K562 (cell line): ENCODE data around the gene ISM1. TPM values are rescaled to one million over a fixed set of nuclear protein-coding genes. Genes with fewer than 3 reads are reported as not detected.

Experiments
- ATAC-seq: fragments of 200-7000 bp; cut with Tn5 transposase; 3 replicates; pipeline ENCODE4 v1.9.1; 2020; ENCODE audit warnings: moderate library complexity
- BruUV-seq: library from RNA; stranded (reverse); fragments of 400-500 nt; replicated peaks from 2 replicates; lab custom pipeline; 2021; lab: Mats Ljungman, UMichigan
- CTCF ChIA-PET: fragments of 300-600 bp; formaldehyde crosslinking; extraction: SDS; loops from one replicate; lab custom pipeline; 2021; ENCODE audit warnings: low intra/inter-chr PET ratio; lab: Yijun Ruan, JAX
- POLR2A ChIA-PET: fragments of 300-600, 350-650 bp; sonication (Branson Sonifier 250); formaldehyde crosslinking; extraction: SDS; loops from one replicate; lab custom pipeline; 2021; ENCODE audit warnings: antibody characterized with exemption, inconsistent platforms; lab: Yijun Ruan, JAX
- DNase-seq, 4 experiments: peaks; one replicate each; pipeline versions ENCODE4 v3.0.0 to v3.0.0-alpha.2; 2011 to 2018; ENCODE audit warnings: low spot score in 3 of 4, mixed read lengths in 3 of 4; ENCODE audit errors: extremely low read depth in 1 of 4
- FAIRE-seq: peaks from 2 replicates; lab custom pipeline; 2011; peaks lifted over from hg19 to GRCh38; lab: Jason Lieb, UNC
- H2AFZ ChIP-seq: 2 replicates; pipeline ENCODE4 v1.6.0; 2011; ENCODE audit warnings: low read depth, low read length, control low read depth, inconsistent platforms
- H3K27ac ChIP-seq: fragments of 200-600 bp; 3 replicates; pipeline ENCODE4 v1.8.0; 2011; ENCODE audit warnings: low read depth, mild to moderate bottlenecking, control low read depth, inconsistent platforms, low read length, moderate library complexity, mixed read lengths; ENCODE audit errors: extremely low read depth
- H3K27me3 ChIP-seq, 2 experiments: fragments of 300-600 bp in 1 of 2; 2 replicates in 1 of 2; 3 replicates in 1 of 2; pipeline versions ENCODE4 v1.6.0 to v1.8.0; 2011; ENCODE audit warnings: inconsistent platforms in 2 of 2, low read length in 2 of 2, mild to moderate bottlenecking in 1 of 2, mixed read lengths in 1 of 2, moderate library complexity in 1 of 2; ENCODE audit not compliant: control insufficient read depth in 2 of 2, insufficient read depth in 2 of 2
- H3K36me3 ChIP-seq: fragments of 300-600 bp; 3 replicates; pipeline ENCODE4 v1.8.0; 2011; ENCODE audit warnings: mild to moderate bottlenecking, low read length, inconsistent platforms; ENCODE audit not compliant: control insufficient read depth, insufficient read depth
- H3K4me1 ChIP-seq, 2 experiments: fragments of 200-600 bp in 1 of 2; replicated peaks in 1 of 2; 2 replicates in 1 of 2; 3 replicates in 1 of 2; pipeline versions ENCODE4 v1.5.1 to v1.8.0; 2011; ENCODE audit warnings: inconsistent platforms in 2 of 2, low read length in 2 of 2, mild to moderate bottlenecking in 1 of 2, mixed read lengths in 1 of 2, moderate library complexity in 1 of 2; ENCODE audit not compliant: control insufficient read depth in 2 of 2, insufficient read depth in 2 of 2
- H3K4me2 ChIP-seq: 2 replicates; pipeline ENCODE4 v1.6.1; 2011; ENCODE audit warnings: low read length, control low read depth, inconsistent platforms, mixed read lengths; ENCODE audit not compliant: insufficient read depth
- H3K4me3 ChIP-seq: fragments of 200-600 bp; sonication (generic), shearing (Covaris generic); 2 replicates; pipeline ENCODE4 v1.5.1; 2016; ENCODE audit warnings: control low read depth, inconsistent platforms
- H3K79me2 ChIP-seq: fragments of 200-600 bp; 3 replicates; pipeline ENCODE4 v1.8.0; 2011; ENCODE audit warnings: low read length, inconsistent platforms; ENCODE audit not compliant: control insufficient read depth, insufficient read depth
- H3K9ac ChIP-seq, 2 experiments: 2 replicates each; pipeline versions ENCODE4 v1.6.0 to v1.6.1; 2011; ENCODE audit warnings: low read depth in 2 of 2, low read length in 2 of 2, control low read depth in 1 of 2, inconsistent platforms in 1 of 2, mild to moderate bottlenecking in 1 of 2, mixed read lengths in 1 of 2; ENCODE audit not compliant: insufficient read depth in 1 of 2
- H3K9me1 ChIP-seq: one replicate; pipeline ENCODE4 v1.6.0; 2011; ENCODE audit warnings: inconsistent platforms, mild to moderate bottlenecking, low read length, moderate library complexity; ENCODE audit not compliant: control insufficient read depth, insufficient read depth
- H3K9me3 ChIP-seq: replicated peaks from 2 replicates; pipeline ENCODE4 v1.5.1; 2011; ENCODE audit warnings: low read depth, low read length, inconsistent platforms; ENCODE audit not compliant: control insufficient read depth, insufficient read depth
- H4K20me1 ChIP-seq: replicated peaks from 2 replicates; pipeline ENCODE4 v1.6.1; 2011; ENCODE audit warnings: low read length, inconsistent platforms, mixed read lengths; ENCODE audit not compliant: control insufficient read depth, insufficient read depth
- EP300 ChIP-seq: IDR thresholded peaks from 2 replicates; pipeline ENCODE4 v1.6.1; 2012; ENCODE audit warnings: low read length, improper control_type of control experiment
- FOXO4 ChIP-seq: fragments of 450-650 bp; formaldehyde crosslinking; IDR thresholded peaks from 2 replicates; pipeline ENCODE4 v1.4.0; 2020; ENCODE audit warnings: mild to moderate bottlenecking, moderate library complexity
- GATAD2B ChIP-seq: fragments of 450-650 bp; IDR thresholded peaks from 2 replicates; pipeline ENCODE4 v1.6.1; 2017; ENCODE audit warnings: mild to moderate bottlenecking, borderline replicate concordance
- IFI16 ChIP-seq: fragments of 250-450 bp; sonication (Bioruptor Pico); IDR thresholded peaks from 2 replicates; pipeline ENCODE4 v2.1.2; 2022; ENCODE audit warnings: mild to moderate bottlenecking, inconsistent platforms
- KDM2B ChIP-seq: fragments of 250-450 bp; sonication (Bioruptor Pico); IDR thresholded peaks from 2 replicates; pipeline ENCODE4 v1.8.0; 2021; ENCODE audit warnings: mild to moderate bottlenecking, moderate library complexity
- MYNN ChIP-seq, 2 experiments: sonication (generic); formaldehyde crosslinking in 1 of 2; IDR thresholded peaks; 2 replicates each; pipeline versions ENCODE4 v1.5.0 to v1.6.1; 2016 to 2020; ENCODE audit warnings: antibody characterized with exemption in 1 of 2, missing genetic modification reagents in 1 of 2
- NELFE ChIP-seq: IDR thresholded peaks from 2 replicates; pipeline ENCODE4 v1.6.1; 2011; ENCODE audit warnings: mild to moderate bottlenecking; ENCODE audit not compliant: insufficient read depth, insufficient read length
- NFIC ChIP-seq: fragments of 450-650 bp; IDR thresholded peaks from 2 replicates; pipeline ENCODE4 v1.6.1; 2017; ENCODE audit warnings: mild to moderate bottlenecking, inconsistent platforms
- POLR2AphosphoS5 ChIP-seq: IDR thresholded peaks from 2 replicates; pipeline ENCODE4 v1.6.1; 2011; ENCODE audit warnings: mild to moderate bottlenecking, low read depth, low read length, moderate library complexity; ENCODE audit not compliant: control insufficient read depth, insufficient read depth
- RBM25 ChIP-seq: fragments of 200-400 bp; formaldehyde crosslinking; IDR thresholded peaks from 2 replicates; pipeline ENCODE4 v1.6.1; 2018; ENCODE audit warnings: low read length, low read depth, moderate library complexity; ENCODE audit not compliant: severe bottlenecking
- TCF7L2 ChIP-seq: fragments of 150-350 bp; IDR thresholded peaks from 2 replicates; pipeline ENCODE4 v1.6.1; 2016; ENCODE audit warnings: low read depth, mild to moderate bottlenecking, low read length, moderate library complexity
- ZFP91 ChIP-seq: sonication (generic); formaldehyde crosslinking; IDR thresholded peaks from 2 replicates; pipeline ENCODE4 v1.8.0; 2022; ENCODE audit warnings: mild to moderate bottlenecking, missing genetic modification reagents
- ZNF23 ChIP-seq: fragments of 250-450 bp; sonication (Bioruptor Pico); IDR thresholded peaks from 2 replicates; pipeline ENCODE4 v1.4.0; 2020; ENCODE audit warnings: mild to moderate bottlenecking
- ZNF655 ChIP-seq: fragments of 250-450 bp; sonication (Bioruptor Pico); IDR thresholded peaks from 2 replicates; pipeline ENCODE4 v1.5.0; 2021
- WGBS: fragments of 100-300 bp; shearing (Covaris generic); methylation state at CpG from one replicate; pipeline ENCODE4 v1.1.6; 2016; ENCODE audit warnings: low coverage, mixed read lengths; ENCODE audit not compliant: insufficient coverage; ENCODE audit errors: missing lambda C conversion rate; 5-methylcytosine and 5-hydroxymethylcytosine counted together
- in situ Hi-C: fragments of 300-500 bp; cut with MboI; formaldehyde crosslinking; loops from 4 replicates; pipeline ENCODE4 v1.15.0; 2018; ENCODE audit warnings: inconsistent platforms, mixed read lengths
- intact Hi-C: fragments of 100-400 bp; cut with micrococcal nuclease; formaldehyde crosslinking; loops from 2 replicates; pipeline ENCODE4 v1.14.2; 2022
- polyA plus RNA-seq, 8 experiments: library from polyadenylated mRNA; depleted of rRNA in 4 of 8; stranded (reverse) in 5 of 8; unstranded in 3 of 8; fragments of >200 nt; fragmentation: Nextera tagmentation in 2 of 8; fragmentation: Illumina TruSeq in 1 of 8; extraction: Ambion mirVana in 2 of 8; extraction: Trizol in 1 of 8; gene quantifications; 2 replicates each; pipeline versions ENCODE4 v1.2.1 to v1.2.3, GENCODE V29; 2011 to 2014; ENCODE audit warnings: inconsistent platforms in 1 of 8, missing spikeins in 1 of 8
- total RNA-seq, 7 experiments: library from RNA; depleted of rRNA in 6 of 7; stranded (reverse); fragments of >200 nt in 6 of 7; fragmentation: Illumina TruSeq in 2 of 7; extraction: Trizol in 2 of 7; gene quantifications; 2 replicates each; pipeline versions ENCODE4 v1.2.1 to v1.2.3, GENCODE V29; 2011 to 2021; ENCODE audit warnings: low replicate concordance in 1 of 7
- TF ChIP-seq, protein P1 (sequence below): fragments of 450-650 bp; formaldehyde crosslinking; IDR thresholded peaks from 2 replicates; pipeline ENCODE4 v1.4.0; 2022; ENCODE audit warnings: missing genetic modification characterization
- TF ChIP-seq, protein P2 (sequence below): fragments of 450-650 bp; IDR thresholded peaks from one replicate; pipeline ENCODE4 v1.6.1; 2018; ENCODE audit warnings: mild to moderate bottlenecking, moderate library complexity; ENCODE audit not compliant: partially characterized antibody

Gene ISM1
- total and polyA plus RNA-seq, 9 of the 15 experiments (the other 6 are each of a cell fraction or from before 2014, with no cell fraction given), result not detected

DNA sequence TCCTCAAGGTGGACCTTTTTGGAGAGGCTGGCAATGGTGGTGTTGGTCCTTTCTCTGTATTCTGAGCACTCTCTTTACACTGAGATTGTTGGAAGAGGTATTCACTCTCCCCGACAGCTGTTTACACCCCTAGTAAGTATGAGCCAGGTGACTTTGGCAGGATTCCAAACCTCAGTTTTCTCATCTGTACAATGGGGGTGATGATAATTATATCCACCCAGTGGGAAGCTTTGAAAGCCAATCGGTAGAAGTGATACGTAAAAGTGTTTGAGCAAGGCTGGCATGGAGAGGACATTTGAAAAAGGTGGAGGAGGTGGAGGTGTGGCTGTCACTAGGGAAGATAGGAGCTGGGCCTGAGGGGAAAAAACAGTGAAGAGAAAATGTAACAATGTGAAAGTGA lies 35.5 kb downstream of the ISM1 start:
- POLR2A ChIA-PET, result no interaction called here
- no peak overlapping the region for H3K4me2 ChIP-seq
- no peaks in the 10 kb centered on the region for H3K4me1 ChIP-seq
- BruUV-seq, result no TSS peak
- no peaks in the 10 kb centered on the region for H3K79me2 ChIP-seq
- intact Hi-C loops (no loop called here), in situ Hi-C loops (no loop called here)
- H3K9me3 ChIP-seq, result no peaks in the 10 kb centered on the region
- H3K9me1 ChIP-seq, result no peaks in the 10 kb centered on the region
- FAIRE-seq, result no peak
- no peaks in the 10 kb centered on the region for H4K20me1 ChIP-seq
- no peak overlapping the region for H3K9ac ChIP-seq
- CTCF ChIA-PET, result no interaction called here
- no peak for DNase-seq
- H3K4me3 ChIP-seq, result no peak overlapping the region
- ATAC-seq, result no peak
- WGBS, result 10% methylated on average over 2 of the region's 3 CpGs
- TF ChIP-seq NELFE (no peak), FOXO4 (CRISPR knock-in tag) (no peak), KDM2B (CRISPR knock-in tag) (no peak), MYNN (IDR thresholded peaks at IDR 0.05) (no peak), MYNN (CRISPR knock-in tag; IDR thresholded peaks at IDR 0.05) (no peak), RBM25 (peak; percentile 53), IFI16 (CRISPR knock-in tag) (no peak), ZNF23 (CRISPR knock-in tag) (no peak), POLR2AphosphoS5 (no peak), EP300 (no peak), NFIC (peak; percentile 79), ZFP91 (CRISPR knock-in tag) (no peak), ZNF655 (CRISPR knock-in tag) (no peak), TCF7L2 (no peak), GATAD2B (no peak)
- TF ChIP-seq, protein P1, sequence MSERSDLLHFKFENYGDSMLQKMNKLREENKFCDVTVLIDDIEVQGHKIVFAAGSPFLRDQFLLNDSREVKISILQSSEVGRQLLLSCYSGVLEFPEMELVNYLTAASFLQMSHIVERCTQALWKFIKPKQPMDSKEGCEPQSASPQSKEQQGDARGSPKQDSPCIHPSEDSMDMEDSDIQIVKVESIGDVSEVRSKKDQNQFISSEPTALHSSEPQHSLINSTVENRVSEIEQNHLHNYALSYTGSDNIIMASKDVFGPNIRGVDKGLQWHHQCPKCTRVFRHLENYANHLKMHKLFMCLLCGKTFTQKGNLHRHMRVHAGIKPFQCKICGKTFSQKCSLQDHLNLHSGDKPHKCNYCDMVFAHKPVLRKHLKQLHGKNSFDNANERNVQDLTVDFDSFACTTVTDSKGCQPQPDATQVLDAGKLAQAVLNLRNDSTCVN (CRISPR knock-in tag), result no peak
- TF ChIP-seq, protein P2, sequence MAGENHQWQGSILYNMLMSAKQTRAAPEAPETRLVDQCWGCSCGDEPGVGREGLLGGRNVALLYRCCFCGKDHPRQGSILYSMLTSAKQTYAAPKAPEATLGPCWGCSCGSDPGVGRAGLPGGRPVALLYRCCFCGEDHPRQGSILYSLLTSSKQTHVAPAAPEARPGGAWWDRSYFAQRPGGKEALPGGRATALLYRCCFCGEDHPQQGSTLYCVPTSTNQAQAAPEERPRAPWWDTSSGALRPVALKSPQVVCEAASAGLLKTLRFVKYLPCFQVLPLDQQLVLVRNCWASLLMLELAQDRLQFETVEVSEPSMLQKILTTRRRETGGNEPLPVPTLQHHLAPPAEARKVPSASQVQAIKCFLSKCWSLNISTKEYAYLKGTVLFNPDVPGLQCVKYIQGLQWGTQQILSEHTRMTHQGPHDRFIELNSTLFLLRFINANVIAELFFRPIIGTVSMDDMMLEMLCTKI, result no peak
- no peak overlapping the region for H3K27ac ChIP-seq
- H3K36me3 ChIP-seq, result no peaks in the 10 kb centered on the region
- no peak overlapping the region for H2AFZ ChIP-seq
- no peaks in the 10 kb centered on the region for H3K27me3 ChIP-seq
